ENCODE results near the gene AHSG.

- no peak for TF ChIP-seq CTCF (conservative IDR thresholded peaks at IDR 0.05 in 1 of 2, IDR thresholded peaks at IDR 0.05 in 1 of 2; ENCODE audit: low read depth in 1 of 2, low read length in 2 of 2)
- no peak for TF ChIP-seq EZH2 (IDR thresholded peaks at IDR 0.05; ENCODE audit: low read length, missing control alignments)
These were observed 14.1 kb upstream of the AHSG start for GRCh38 chr3:186598794-186599141.

Measured in fibroblast of lung (primary cell).